IPS-11a (cell line): ENCODE measurements around the gene JAG1.
"Not testable (repeated sequence)": the region's sequence is repeated elsewhere in the genome, so short reads cannot be mapped to it uniquely, and the experiment has no call there.

Source experiments
- H3K4me3 ChIP-seq: one replicate; pipeline ENCODE4 v1.5.1; 2013; ENCODE audit warnings: low read depth, low read length, control low read depth

The JAG1 gene

GRCh38 chr20:10617549-10618133 is 56.2 kb downstream of the JAG1 start:
- not testable (repeated sequence) for H3K4me3 ChIP-seq

GRCh38 chr20:10616212-10616611 is 57.6 kb downstream of the JAG1 start:
- H3K4me3 ChIP-seq, result no peak overlapping the region

- no peak overlapping the region for H3K4me3 ChIP-seq
These were observed 59.9 kb downstream of the JAG1 start for GRCh38 chr20:10613911-10614310.

- H3K4me3 ChIP-seq, result not testable (repeated sequence)
These were observed 60.4 kb downstream of the JAG1 start for GRCh38 chr20:10613426-10613825.

- no peak overlapping the region for H3K4me3 ChIP-seq
These were observed 62.4 kb downstream of the JAG1 start for GRCh38 chr20:10611357-10611756.

- no peak overlapping the region for H3K4me3 ChIP-seq
These were observed 63.5 kb downstream of the JAG1 start for GRCh38 chr20:10610251-10610650.

- no peak overlapping the region for H3K4me3 ChIP-seq
These were observed 64.0 kb downstream of the JAG1 start for GRCh38 chr20:10609770-10610169.

GRCh38 chr20:10609276-10609675 is 64.5 kb downstream of the JAG1 start:
- H3K4me3 ChIP-seq, result no peak overlapping the region

- H3K4me3 ChIP-seq, result no peak overlapping the region
These were observed 68.1 kb downstream of the JAG1 start for GRCh38 chr20:10605547-10606195.

GRCh38 chr20:10604865-10605440 is 68.8 kb downstream of the JAG1 start:
- no peak overlapping the region for H3K4me3 ChIP-seq

- no peak overlapping the region for H3K4me3 ChIP-seq
These were observed 69.6 kb downstream of the JAG1 start for GRCh38 chr20:10603971-10604864.

GRCh38 chr20:10603378-10603777 is 70.4 kb downstream of the JAG1 start:
- H3K4me3 ChIP-seq, result no peak overlapping the region

- H3K4me3 ChIP-seq, result no peak overlapping the region
These were observed 71.5 kb downstream of the JAG1 start for GRCh38 chr20:10602221-10602871.

- no peak overlapping the region for H3K4me3 ChIP-seq
These were observed 76.2 kb downstream of the JAG1 start for GRCh38 chr20:10597637-10598036.

GRCh38 chr20:10596710-10597121 is 77.1 kb downstream of the JAG1 start:
- no peak overlapping the region for H3K4me3 ChIP-seq

- no peak overlapping the region for H3K4me3 ChIP-seq
These were observed 77.8 kb downstream of the JAG1 start for GRCh38 chr20:10595985-10596384.

- H3K4me3 ChIP-seq, result no peak overlapping the region
These were observed 78.5 kb downstream of the JAG1 start for GRCh38 chr20:10595266-10595665.

GRCh38 chr20:10594296-10594868 is 79.4 kb downstream of the JAG1 start:
- H3K4me3 ChIP-seq, result no peak overlapping the region

- no peak overlapping the region for H3K4me3 ChIP-seq
These were observed 81.8 kb downstream of the JAG1 start for GRCh38 chr20:10591946-10592521.

GRCh38 chr20:10590950-10591671 is 82.7 kb downstream of the JAG1 start:
- no peak overlapping the region for H3K4me3 ChIP-seq
